ENCODE measurements around the gene SYT2.

Gene SYT2

DNA sequence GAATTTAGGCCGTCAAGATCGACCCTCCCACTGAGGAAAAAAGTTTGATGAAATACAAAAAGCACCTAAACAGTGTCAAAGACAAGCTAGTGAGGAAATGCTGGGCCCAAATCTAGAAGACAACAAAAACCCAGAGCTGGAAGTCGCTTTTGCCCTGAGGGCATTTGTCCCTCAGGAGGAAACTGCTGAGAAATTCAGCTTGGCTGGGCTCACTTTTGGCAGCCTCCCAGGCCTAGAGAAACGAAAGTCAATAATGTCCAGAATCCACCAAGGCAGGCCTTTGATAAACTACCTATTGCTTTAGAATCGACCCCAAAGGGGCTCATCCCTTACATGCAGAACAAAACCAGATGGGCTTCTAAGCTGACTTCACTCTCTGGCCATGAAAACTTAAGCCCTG is 38.9 kb downstream of the SYT2 start:
- DNase-seq: no peak

DNA sequence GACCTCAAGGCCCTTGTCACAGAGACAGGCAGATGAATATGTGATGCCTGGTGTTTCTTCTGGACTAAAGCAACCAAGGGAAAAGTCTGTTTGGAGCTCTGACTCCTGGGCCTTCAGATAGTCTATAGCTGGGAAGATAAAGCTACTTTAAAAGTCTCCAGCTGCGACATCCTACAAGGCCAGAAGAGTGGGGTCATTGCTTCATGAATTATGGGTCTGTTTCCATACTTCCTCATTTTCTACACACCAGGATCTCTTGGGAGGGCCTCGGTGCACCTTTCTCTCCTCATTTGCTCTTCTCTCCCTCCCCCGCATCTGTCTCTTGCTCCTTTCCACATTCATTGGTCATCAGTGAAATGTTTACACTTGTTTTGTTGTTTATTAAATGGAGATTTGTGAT is 44.8 kb downstream of the SYT2 start:
- DNase-seq: no peak

GRCh38 chr1:202664083-202664482 is 46.2 kb downstream of the SYT2 start:
- no peak for DNase-seq

DNA sequence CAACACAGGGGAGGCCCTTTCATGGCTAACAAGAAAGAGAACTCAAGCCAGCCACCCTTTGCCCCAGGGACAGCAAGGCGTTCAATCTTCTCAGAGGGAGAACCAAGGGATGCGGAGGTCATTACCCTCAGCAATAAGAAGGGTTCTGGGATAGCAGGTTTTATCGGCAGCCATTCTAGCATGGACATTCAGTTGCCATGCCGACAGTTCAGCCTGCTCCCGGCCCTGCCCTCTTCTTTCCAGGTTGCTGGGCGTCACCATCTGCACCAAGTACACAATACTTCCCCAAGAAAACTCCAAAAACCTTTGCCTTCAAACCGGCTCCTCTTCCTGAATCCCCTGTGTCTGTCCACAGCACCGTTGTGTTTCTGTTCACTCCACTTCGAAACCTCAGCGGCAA is 47.1 kb downstream of the SYT2 start:
- DNase-seq: no peak

DNA sequence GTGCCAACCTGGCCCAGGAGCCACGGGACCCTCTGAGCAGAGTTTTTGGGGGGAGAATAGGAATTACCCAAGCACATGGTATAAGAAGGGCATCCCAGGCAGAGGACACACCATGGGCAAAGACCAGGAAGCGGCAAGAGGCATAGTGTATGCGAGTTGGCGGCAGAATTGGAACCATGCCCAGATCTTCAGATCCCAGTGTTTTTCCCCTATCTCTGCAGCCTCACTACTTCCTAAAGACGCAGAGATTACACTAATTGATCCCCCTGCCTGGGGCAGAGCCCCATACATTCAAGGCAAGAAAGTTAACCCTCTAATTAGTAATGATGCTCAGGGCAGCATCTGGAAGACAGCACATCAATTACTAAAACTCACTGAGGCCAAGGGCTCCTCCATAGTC is 48.2 kb downstream of the SYT2 start:
- DNase-seq: no peak

GRCh38 chr1:202661136-202661845 is 49.0 kb downstream of the SYT2 start:
- DNase-seq: no peak

DNA sequence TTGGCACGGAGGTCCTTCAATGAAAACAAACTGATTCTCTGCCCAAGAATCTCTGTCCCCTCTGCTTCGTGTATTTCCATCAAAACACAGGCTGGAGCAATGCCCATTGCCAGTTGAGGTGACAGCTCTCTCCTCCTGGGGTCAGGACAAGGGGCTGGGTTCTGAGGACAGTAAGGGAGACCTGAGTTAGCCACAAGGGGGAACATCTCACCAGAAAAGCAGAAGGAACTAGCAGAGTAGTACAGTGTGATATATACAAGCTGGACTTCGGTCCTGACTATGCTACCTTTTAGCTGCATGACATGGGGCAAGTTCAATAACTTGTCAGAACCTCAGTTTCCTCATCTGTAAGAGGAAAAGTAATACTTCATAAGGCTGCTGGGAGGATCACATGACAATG is 50.3 kb downstream of the SYT2 start:
- DNase-seq: no peak

- DNase-seq: no peak
Measured at GRCh38 chr1:202659541-202659940, 50.7 kb downstream of the SYT2 start.

DNA sequence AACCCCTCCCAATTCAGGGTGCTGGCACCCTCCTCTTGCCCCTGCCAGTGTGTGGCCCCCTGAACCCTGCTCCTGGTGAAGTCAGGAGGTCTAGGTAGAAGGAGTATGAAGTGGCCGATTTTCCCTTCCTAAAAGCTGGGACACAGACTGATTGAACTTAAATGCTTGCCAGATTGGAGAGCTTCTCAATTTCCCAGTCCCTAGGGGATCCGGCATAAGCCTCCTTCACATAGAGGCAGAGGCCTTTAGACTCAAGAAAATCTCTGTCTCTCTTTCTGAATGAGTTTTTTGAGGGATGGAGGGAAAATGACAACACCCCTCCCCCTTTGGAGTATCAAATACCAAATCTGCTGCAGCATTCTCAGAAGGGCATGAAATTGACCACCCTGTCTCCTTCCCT is 51.5 kb downstream of the SYT2 start:
- no peak for DNase-seq

DNA sequence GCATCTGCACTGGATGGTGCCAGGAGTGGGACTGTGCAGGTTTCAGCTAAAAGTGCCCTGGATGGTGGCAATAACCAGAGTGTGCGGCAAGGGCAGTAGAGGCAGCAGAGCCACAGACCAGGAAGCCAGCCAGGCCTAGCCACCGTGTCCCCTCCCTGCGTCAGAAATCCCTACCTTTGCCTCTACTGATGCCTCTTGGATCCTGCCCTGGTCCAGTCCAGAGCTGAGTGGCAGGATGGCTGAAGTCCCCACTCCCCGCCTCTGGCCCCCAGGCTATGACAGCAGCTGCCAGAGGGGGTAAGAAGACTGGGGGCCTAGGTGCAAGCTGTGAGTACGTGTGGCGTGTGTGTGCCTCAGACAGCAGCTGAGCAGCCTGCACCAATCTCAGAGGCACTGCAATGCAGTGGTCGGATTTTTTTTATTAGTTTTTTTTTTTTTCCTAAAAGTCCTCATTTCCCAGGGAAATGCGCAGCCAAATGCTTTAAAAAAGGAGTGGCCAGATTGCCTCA is 51.9 kb downstream of the SYT2 start:
- DNase-seq: no peak

GRCh38 chr1:202656951-202657646 is 53.2 kb downstream of the SYT2 start:
- DNase-seq: no peak

- no peak for DNase-seq
Measured at GRCh38 chr1:202656057-202656456, 54.2 kb downstream of the SYT2 start.

GRCh38 chr1:202654079-202654478 is 56.2 kb downstream of the SYT2 start:
- no peak for DNase-seq

- no peak for DNase-seq
Measured at GRCh38 chr1:202649553-202650392, 60.5 kb downstream of the SYT2 start.

DNA sequence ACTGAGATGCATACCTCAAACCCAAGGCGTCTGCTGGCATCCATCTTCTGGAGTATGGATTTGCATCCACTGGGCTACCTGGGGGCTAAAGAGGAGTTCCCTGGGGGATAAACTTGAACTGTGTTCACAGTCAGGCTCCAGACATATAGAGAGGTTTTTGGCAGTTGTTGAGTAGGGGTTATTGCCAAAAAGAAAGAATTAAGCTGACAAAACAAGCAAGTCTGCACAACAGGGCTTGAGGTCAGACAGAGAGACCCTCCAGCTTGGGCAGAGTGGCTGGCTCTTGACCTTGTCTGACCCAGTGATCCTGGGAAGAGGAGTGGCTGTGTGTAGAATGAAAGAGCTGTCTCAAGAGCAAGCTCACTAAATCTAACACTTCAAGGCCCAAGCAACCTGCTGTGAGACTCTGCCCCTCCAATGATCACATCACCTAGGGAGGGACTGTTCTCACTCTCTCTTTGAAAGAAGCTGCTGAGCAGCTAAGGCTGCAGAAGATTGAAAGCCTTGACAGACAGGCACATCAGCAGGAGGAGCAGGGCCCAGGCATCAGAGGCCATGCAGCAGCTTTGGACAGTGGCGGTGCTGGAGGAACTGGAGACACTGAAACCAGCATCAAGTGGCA is 61.5 kb downstream of the SYT2 start:
- DNase-seq: no peak

DNA sequence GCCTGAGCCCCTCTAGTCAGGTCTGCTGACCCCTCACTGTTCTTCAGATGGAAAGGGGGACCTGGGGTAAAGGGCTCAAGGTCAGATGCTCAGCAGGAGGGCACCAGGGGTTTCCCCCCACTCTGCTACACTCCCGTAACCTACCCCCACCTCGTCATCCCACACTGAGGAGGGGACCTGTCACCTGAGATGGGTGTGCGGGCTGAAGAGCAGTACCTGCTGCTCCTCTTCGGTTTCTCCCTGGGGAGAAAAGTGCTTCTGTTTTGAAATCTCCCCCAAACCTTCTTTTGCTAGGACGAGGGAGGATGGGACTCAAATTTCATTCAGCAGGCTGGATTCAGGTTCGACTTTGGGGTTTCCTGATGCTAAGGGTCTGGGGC is 65.2 kb downstream of the SYT2 start:
- no peak for DNase-seq

DNA sequence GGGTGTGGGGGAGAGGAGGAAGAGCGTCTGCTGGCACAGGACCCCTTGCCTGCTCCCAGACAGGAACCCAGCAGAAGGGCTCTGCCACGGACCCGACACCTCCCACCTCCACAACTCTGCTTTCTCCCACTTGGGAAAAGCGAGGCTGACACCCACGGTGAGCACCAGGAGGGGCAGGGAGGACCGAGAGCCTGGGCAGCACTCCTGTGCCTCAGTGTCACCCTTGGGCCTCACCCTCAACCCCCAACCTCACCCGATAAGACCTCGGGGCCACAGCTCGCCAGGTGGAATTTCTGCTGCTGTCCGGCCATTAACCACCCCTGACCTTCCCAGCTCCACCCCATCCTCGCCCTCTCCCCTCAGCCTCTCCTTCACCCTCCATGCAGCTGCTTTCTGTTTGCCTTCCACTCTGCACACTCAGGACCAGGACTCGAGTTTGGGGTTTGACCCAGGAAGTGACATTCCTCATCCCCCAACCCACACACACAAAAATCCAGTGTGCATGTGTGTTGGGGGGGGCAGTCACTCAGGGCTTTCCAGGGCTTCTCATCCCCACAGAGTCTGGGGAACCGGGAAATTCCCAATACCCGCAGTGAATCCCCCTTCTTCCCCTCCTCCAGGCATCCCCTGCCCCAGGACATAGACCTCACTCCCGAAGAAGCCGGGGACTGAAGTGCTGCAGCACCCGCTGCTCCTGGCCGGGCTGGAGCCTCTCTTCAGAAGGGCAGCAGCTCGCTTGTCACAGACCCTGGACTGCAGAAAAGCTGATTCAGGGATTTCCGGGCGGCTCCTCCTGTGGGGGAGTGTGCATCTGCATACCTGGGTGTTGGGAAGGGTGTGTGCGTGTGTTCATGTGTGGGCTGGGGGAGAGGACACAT is 65.8 kb downstream of the SYT2 start:
- no peak for DNase-seq

GRCh38 chr1:202643397-202644218 is 66.6 kb downstream of the SYT2 start:
- DNase-seq: no peak

DNA sequence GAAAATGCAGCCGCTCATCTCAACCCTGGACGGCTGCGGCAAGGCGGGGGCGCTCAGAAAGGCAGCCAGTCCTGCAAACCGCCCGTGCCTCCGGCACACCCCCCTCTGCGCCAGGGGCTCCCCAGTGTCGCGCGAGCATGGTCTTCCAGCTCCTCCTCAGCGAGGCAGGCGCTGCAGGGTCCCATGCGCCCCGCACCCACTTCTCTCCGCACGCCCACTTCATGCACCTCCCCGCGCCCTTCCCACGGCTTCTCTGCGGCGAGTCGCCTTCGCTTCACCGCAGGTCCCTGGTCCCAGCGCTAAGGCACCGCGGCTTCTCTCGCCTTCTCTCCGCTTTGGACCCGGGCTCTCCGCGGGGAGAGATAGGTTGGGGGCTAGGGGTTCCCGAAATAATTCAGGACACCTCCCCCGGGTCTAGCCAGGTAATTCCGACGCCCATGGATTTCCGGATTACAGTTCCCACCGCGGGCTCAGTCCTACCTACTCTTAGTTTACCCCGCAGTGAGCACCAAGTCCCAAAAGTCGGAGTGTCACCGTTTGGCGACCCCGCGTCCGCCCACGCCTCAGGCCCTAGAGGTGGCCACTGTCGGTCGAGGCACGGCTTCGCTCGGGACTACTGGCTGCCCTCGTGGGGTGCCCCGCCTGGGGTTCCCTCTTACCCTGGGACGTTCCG is 67.5 kb downstream of the SYT2 start:
- no peak for DNase-seq

DNA sequence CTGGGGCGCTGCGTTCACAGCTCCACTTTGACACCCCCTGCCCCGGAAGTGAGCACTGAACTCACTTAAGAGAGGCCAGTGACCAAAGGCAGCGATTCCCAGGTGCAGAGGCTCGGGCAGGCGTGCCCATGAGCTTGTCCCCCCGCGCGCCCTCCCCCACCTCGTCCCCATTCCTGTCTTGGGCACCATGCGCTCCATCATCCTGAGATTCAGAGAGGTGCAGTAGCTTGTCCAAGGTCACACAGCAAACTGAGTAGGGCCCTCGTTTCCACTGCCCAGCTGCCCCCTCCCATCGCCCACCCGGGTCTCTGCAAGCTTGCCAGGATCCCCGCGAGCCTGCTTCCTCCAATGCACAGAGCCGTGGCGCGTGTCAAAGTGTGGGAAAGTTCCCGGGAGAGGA is 68.0 kb downstream of the SYT2 start:
- DNase-seq: no peak

DNA sequence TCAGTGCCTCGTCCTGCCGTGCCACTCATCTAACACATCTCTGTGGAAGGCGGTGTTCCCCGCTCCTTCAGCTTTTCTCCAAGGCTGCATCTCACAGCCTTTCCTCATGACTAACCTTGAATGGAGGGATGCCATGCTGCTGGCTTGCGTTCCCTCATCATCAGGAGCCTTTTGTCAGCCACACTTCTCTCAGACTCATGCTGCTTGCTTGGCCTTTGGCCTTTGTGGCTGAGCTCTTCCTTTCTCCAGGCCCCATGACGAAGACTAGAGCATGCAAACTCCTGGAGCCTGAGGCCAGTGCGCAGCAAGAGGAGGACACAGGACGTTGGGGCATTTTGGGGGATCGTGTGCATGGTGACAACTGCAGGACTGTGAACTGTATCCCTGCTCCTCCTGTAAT is 70.8 kb downstream of the SYT2 start:
- no peak for DNase-seq

All from NCI-H510A (cell line).